ENCODE measurements around the gene POLR1B. TPM values are rescaled to one million over a fixed set of nuclear protein-coding genes. Genes with fewer than 3 reads are reported as not detected.

Gene POLR1B
- total and polyA plus RNA-seq, 7 experiments from 2014 or later: 10.1 to 41.8 (median 25.2) TPM

DNA sequence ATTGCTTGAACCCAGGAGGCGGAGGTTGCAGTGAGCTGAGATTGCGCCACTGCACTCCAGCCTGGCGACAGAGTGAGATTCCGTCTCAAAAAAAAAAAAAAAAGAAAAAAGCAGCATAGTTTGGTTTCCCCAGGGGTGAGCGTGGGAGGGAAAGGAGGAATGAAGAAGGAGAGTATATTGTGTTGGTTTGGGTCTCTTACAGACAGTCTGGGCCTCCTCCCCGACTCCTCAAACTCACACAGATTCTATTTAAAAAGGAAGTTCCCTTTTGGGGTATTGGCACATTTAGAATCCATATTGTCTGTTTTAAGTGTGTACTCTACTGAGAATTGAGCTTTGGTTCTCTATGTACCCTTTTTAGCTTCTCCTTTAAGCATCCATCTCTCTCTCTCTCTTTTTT is 76.1 kb downstream of the POLR1B start:
- peaks cover 0 to 17% (median 0%) of the 10 kb centered on the region in 7 donors for H3K4me1 Mint-ChIP-seq
- H3K4me3 Mint-ChIP-seq: no peak overlapping the region
- ATAC-seq (no peak), DNase-seq (no peak)
- Histone ChIP-seq H3K4me3 (ENCODE audit: low read length) (no peak overlapping the region), H3K27me3 (ENCODE audit: control insufficient read depth in 2 of 2, insufficient read depth in 2 of 2, low read length in 2 of 2) (no peaks in the 10 kb centered on the region), H3K27ac (ENCODE audit: low read depth, low read length) (no peak overlapping the region), H3K36me3 (ENCODE audit: control insufficient read depth in 2 of 3, insufficient read depth in 3 of 3, low read length in 3 of 3) (no peaks in the 10 kb centered on the region), H3K9me3 (ENCODE audit: control insufficient read depth in 2 of 3, low read length in 3 of 3) (no peaks in the 10 kb centered on the region), H3K4me1 (ENCODE audit: control insufficient read depth in 2 of 2, insufficient read depth in 2 of 2, low read length in 2 of 2) (no peaks in the 10 kb centered on the region)
- H3K9me3 Mint-ChIP-seq: no peaks in the 10 kb centered on the region
- H3K36me3 Mint-ChIP-seq: peaks cover 3 to 23% (median 4%) of the 10 kb centered on the region in 5 donors
- ChIA-PET POLR2A (interaction anchor here (1.2 kb wide), 1 partner anchor 27 kb away, joined by 5 read pairs; no protein-coding TSS in a partner anchor), CTCF (interaction anchor here (1.4 kb wide), 1 partner anchor 8 kb away, joined by 5 read pairs; no protein-coding TSS in a partner anchor)
- no peak overlapping the region for H3K27ac Mint-ChIP-seq
- H3K27me3 Mint-ChIP-seq: peaks cover 0 to 7% (median 0%) of the 10 kb centered on the region in 5 donors
- intact Hi-C loops (cut with micrococcal nuclease): no loop called here

GRCh38 chr2:112621790-112622527 is 79.7 kb downstream of the POLR1B start:
- CTCF ChIA-PET: interaction anchor here (12.5 kb wide), 1 partner anchor 67 kb away, joined by 183 read pairs; no protein-coding TSS in a partner anchor
- Histone ChIP-seq H3K27ac (ENCODE audit: low read depth, low read length) (no peak overlapping the region), H3K36me3 (ENCODE audit: control insufficient read depth in 2 of 3, insufficient read depth in 3 of 3, low read length in 3 of 3) (no peaks in the 10 kb centered on the region), H3K4me3 (ENCODE audit: low read length) (no peak overlapping the region), H3K9me3 (ENCODE audit: control insufficient read depth in 2 of 3, low read length in 3 of 3) (no peaks in the 10 kb centered on the region), H3K27me3 (ENCODE audit: control insufficient read depth in 2 of 2, insufficient read depth in 2 of 2, low read length in 2 of 2) (no peaks in the 10 kb centered on the region), H3K4me1 (ENCODE audit: control insufficient read depth in 2 of 2, insufficient read depth in 2 of 2, low read length in 2 of 2) (peaks cover 24 to 32% of the 10 kb centered on the region in 2 donors)
- Mint-ChIP-seq H3K36me3 (peaks cover 0 to 4% (median 2%) of the 10 kb centered on the region in 5 donors), H3K27ac (peak overlapping the region in 1 of 9 donors; percentile 28), H3K4me1 (peaks cover 11 to 50% (median 15%) of the 10 kb centered on the region in 7 donors), H3K27me3 (no peaks in the 10 kb centered on the region), H3K9me3 (no peaks in the 10 kb centered on the region), H3K4me3 (peak overlapping the region in 1 of 10 donors; percentile 34)
- DNase-seq: no peak
- intact Hi-C loops (cut with micrococcal nuclease): no loop called here
- ATAC-seq: no peak
- POLR2A ChIA-PET: interaction anchor here (15.0 kb wide), 1 partner anchor 23 kb away, joined by 418 read pairs; the partner anchor contains the start of gene SLC20A1

DNA sequence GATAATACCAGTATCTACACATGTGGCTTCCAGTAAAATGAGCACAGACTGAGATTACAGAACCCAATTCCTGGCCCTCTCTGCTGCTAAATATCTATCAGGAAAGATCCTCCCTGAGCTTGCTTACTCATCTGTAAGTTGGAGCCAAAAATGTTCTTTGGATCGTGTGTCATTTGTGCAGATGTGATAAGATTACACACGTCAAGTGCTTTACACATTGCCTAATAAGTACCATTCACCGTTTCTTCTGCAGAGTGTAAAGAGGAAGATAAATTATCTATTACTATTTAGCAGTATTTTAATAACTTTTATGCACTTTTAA is 80.2 kb downstream of the POLR1B start:
- Mint-ChIP-seq H3K4me3 (no peak overlapping the region), H3K4me1 (peaks cover 11 to 55% (median 20%) of the 10 kb centered on the region in 7 donors), H3K27ac (peak overlapping the region in 1 of 9 donors; percentile 28), H3K9me3 (no peaks in the 10 kb centered on the region), H3K27me3 (no peaks in the 10 kb centered on the region), H3K36me3 (peaks cover 0 to 3% (median 0%) of the 10 kb centered on the region in 5 donors)
- DNase-seq: no peak
- no peaks in the 10 kb centered on the region for H3K36me3 ChIP-seq (ENCODE audit: control insufficient read depth in 2 of 3, insufficient read depth in 3 of 3, low read length in 3 of 3)
- ChIA-PET CTCF (interaction anchor here (0.7 to 12.5 kb wide), 3 partner anchors 20 to 67 kb away, joined by 3 to 183 read pairs (median 5); no protein-coding TSS in a partner anchor), POLR2A (interaction anchor here (15.0 kb wide), 1 partner anchor 22 kb away, joined by 418 read pairs; the partner anchor contains the start of gene SLC20A1)
- H3K4me3 ChIP-seq (ENCODE audit: low read length): no peak overlapping the region
- no peaks in the 10 kb centered on the region for H3K27me3 ChIP-seq (ENCODE audit: control insufficient read depth in 2 of 2, insufficient read depth in 2 of 2, low read length in 2 of 2)
- intact Hi-C loops (cut with micrococcal nuclease): no loop called here
- H3K4me1 ChIP-seq (ENCODE audit: control insufficient read depth in 2 of 2, insufficient read depth in 2 of 2, low read length in 2 of 2): peaks cover 30 to 37% of the 10 kb centered on the region in 2 donors
- H3K27ac ChIP-seq (ENCODE audit: low read depth, low read length): no peak overlapping the region
- no peak for ATAC-seq
- H3K9me3 ChIP-seq (ENCODE audit: control insufficient read depth in 2 of 3, low read length in 3 of 3): no peaks in the 10 kb centered on the region

GRCh38 chr2:112623913-112624777 is 81.9 kb downstream of the POLR1B start:
- Mint-ChIP-seq H3K4me3 (peak overlapping the region in 7 of 10 donors; percentile 6 to 74 (median 39)), H3K9me3 (no peaks in the 10 kb centered on the region), H3K27ac (peak overlapping the region; percentile 12 to 95 (median 51)), H3K4me1 (peaks cover 19 to 71% (median 30%) of the 10 kb centered on the region in 7 donors), H3K27me3 (no peaks in the 10 kb centered on the region), H3K36me3 (peaks cover 0 to 3% (median 0%) of the 10 kb centered on the region in 5 donors)
- no peaks in the 10 kb centered on the region for H3K36me3 ChIP-seq (ENCODE audit: control insufficient read depth in 2 of 3, insufficient read depth in 3 of 3, low read length in 3 of 3)
- CTCF ChIA-PET: interaction anchor here (1.0 to 12.5 kb wide), 6 partner anchors 20 to 103 kb away, joined by 3 to 183 read pairs (median 27); partner anchors contain the start of gene SLC20A1
- H3K4me3 ChIP-seq (ENCODE audit: low read length): no peak overlapping the region
- no peaks in the 10 kb centered on the region for H3K9me3 ChIP-seq (ENCODE audit: control insufficient read depth in 2 of 3, low read length in 3 of 3)
- intact Hi-C loops (cut with micrococcal nuclease): loop anchor here in 1 of 2 donors (1.0 kb wide), 2 partner anchors 24 to 40 kb away; partner anchors contain the start of gene CHCHD5
- peak; percentile 81 for ATAC-seq
- peak in 3 of 9 donors; percentile 16 to 66 (median 66) for DNase-seq
- POLR2A ChIA-PET: interaction anchor here (0.5 to 15.0 kb wide), 5 partner anchors 12 to 579 kb away, joined by 3 to 418 read pairs (median 5); partner anchors contain the start of genes CHCHD5 and SLC20A1
- no peaks in the 10 kb centered on the region for H3K27me3 ChIP-seq (ENCODE audit: control insufficient read depth in 2 of 2, insufficient read depth in 2 of 2, low read length in 2 of 2)
- no peak overlapping the region for H3K27ac ChIP-seq (ENCODE audit: low read depth, low read length)
- peaks cover 30 to 45% of the 10 kb centered on the region in 2 donors for H3K4me1 ChIP-seq (ENCODE audit: control insufficient read depth in 2 of 2, insufficient read depth in 2 of 2, low read length in 2 of 2)

GRCh38 chr2:112625474-112626114 is 83.3 kb downstream of the POLR1B start:
- Mint-ChIP-seq H3K4me1 (peaks cover 25 to 83% (median 45%) of the 10 kb centered on the region in 7 donors), H3K36me3 (peaks cover 0 to 3% (median 0%) of the 10 kb centered on the region in 5 donors), H3K9me3 (no peaks in the 10 kb centered on the region), H3K4me3 (peak overlapping the region in 6 of 10 donors; percentile 19 to 68 (median 25)), H3K27ac (peak overlapping the region in 4 of 9 donors; percentile 28 to 95 (median 80)), H3K27me3 (no peaks in the 10 kb centered on the region)
- Histone ChIP-seq H3K36me3 (ENCODE audit: control insufficient read depth in 2 of 3, insufficient read depth in 3 of 3, low read length in 3 of 3) (no peaks in the 10 kb centered on the region), H3K9me3 (ENCODE audit: control insufficient read depth in 2 of 3, low read length in 3 of 3) (no peaks in the 10 kb centered on the region), H3K4me3 (ENCODE audit: low read length) (no peak overlapping the region), H3K4me1 (ENCODE audit: control insufficient read depth in 2 of 2, insufficient read depth in 2 of 2, low read length in 2 of 2) (peaks cover 41 to 57% of the 10 kb centered on the region in 2 donors), H3K27ac (ENCODE audit: low read depth, low read length) (no peak overlapping the region), H3K27me3 (ENCODE audit: control insufficient read depth in 2 of 2, insufficient read depth in 2 of 2, low read length in 2 of 2) (no peaks in the 10 kb centered on the region)
- ChIA-PET POLR2A (interaction anchor here (0.7 to 15.0 kb wide), 8 partner anchors 10 to 101 kb away, joined by 3 to 418 read pairs (median 6); partner anchors contain the start of genes CHCHD5 and SLC20A1), CTCF (interaction anchor here (0.6 to 12.5 kb wide), 14 partner anchors 8 to 744 kb away, joined by 3 to 183 read pairs (median 5); partner anchors contain the start of gene SLC20A1)
- ATAC-seq (no peak), DNase-seq (no peak)
- intact Hi-C loops (cut with micrococcal nuclease): loop anchor here (1.0 to 5.0 kb wide), 7 partner anchors 20 to 143 kb away; partner anchors contain the start of genes SLC20A1 (in 2 of the 2), CHCHD5 (in 1 of the 2) and TTL (in 1 of the 2)

Data from naive thymus-derived CD4-positive, alpha-beta T cell (primary cell).